ENCODE measurements around the gene GNS.

Gene GNS

GRCh38 chr12:64714551-64714968 lies 44.6 kb downstream of the GNS start:
- H3K4me3 ChIP-seq (ENCODE audit: low read length): no peak overlapping the region
- no peak for TF ChIP-seq CTCF (conservative IDR thresholded peaks at IDR 0.05; ENCODE audit: low read length)
- DNase-seq (ENCODE audit: low read depth): no peak

- TF ChIP-seq CTCF (conservative IDR thresholded peaks at IDR 0.05; ENCODE audit: low read length): no peak
- no peak for DNase-seq (ENCODE audit: low read depth)
- H3K4me3 ChIP-seq (ENCODE audit: low read length): no peak overlapping the region
Observed at GRCh38 chr12:64713376-64713775, 45.8 kb downstream of the GNS start.

- no peak overlapping the region for H3K4me3 ChIP-seq (ENCODE audit: low read length)
- no peak for TF ChIP-seq CTCF (conservative IDR thresholded peaks at IDR 0.05; ENCODE audit: low read length)
Observed at GRCh38 chr12:64709429-64709828, 49.8 kb downstream of the GNS start.

GRCh38 chr12:64707926-64708325 lies 51.3 kb downstream of the GNS start:
- no peak overlapping the region for H3K4me3 ChIP-seq (ENCODE audit: low read length)
- TF ChIP-seq CTCF (conservative IDR thresholded peaks at IDR 0.05; ENCODE audit: low read length): no peak
- DNase-seq (ENCODE audit: low read depth): no peak

More at GRCh38 chr12:64709429-64709828, 49.8 kb downstream of the GNS start:
- DNase-seq (ENCODE audit: low read depth): no peak

GRCh38 chr12:64707362-64707761 lies 51.8 kb downstream of the GNS start:
- DNase-seq (ENCODE audit: low read depth): no peak
- no peak for TF ChIP-seq CTCF (conservative IDR thresholded peaks at IDR 0.05; ENCODE audit: low read length)
- H3K4me3 ChIP-seq (ENCODE audit: low read length): no peak overlapping the region

GRCh38 chr12:64706857-64707256 lies 52.3 kb downstream of the GNS start:
- no peak for TF ChIP-seq CTCF (conservative IDR thresholded peaks at IDR 0.05; ENCODE audit: low read length)
- no peak overlapping the region for H3K4me3 ChIP-seq (ENCODE audit: low read length)
- DNase-seq (ENCODE audit: low read depth): no peak

- DNase-seq (ENCODE audit: low read depth): no peak
- TF ChIP-seq CTCF (conservative IDR thresholded peaks at IDR 0.05; ENCODE audit: low read length): no peak
Observed at GRCh38 chr12:64706306-64706705, 52.9 kb downstream of the GNS start.

More at GRCh38 chr12:64706306-64706705, 52.9 kb downstream of the GNS start:
- H3K4me3 ChIP-seq (ENCODE audit: low read length): no peak overlapping the region

Measured in AG10803 (cell line).